SJSA1 (cell line): ENCODE data around the gene ACOT8. TPM values are rescaled to one million over a fixed set of nuclear protein-coding genes. Genes with fewer than 3 reads are reported as not detected.
"Not testable (repeated sequence)": the region's sequence is repeated elsewhere in the genome, so short reads cannot be mapped to it uniquely, and the experiment has no call there.

Source experiments
- DNase-seq, 2 experiments: peaks; one replicate each; pipeline ENCODE4 v3.0.0-alpha.2; 2015 to 2020; ENCODE audit warnings: low spot score in 2 of 2, low read depth in 1 of 2
- H3K27ac ChIP-seq: fragments of 250-450 bp; sonication (Bioruptor Pico); 2 replicates; pipeline ENCODE4 v1.5.1; 2020; ENCODE audit warnings: mild to moderate bottlenecking, moderate library complexity
- H3K27me3 ChIP-seq: fragments of 250-450 bp; sonication (Bioruptor Pico); replicated peaks from 2 replicates; pipeline ENCODE4 v1.5.1; 2020; ENCODE audit warnings: mild to moderate bottlenecking, moderate library complexity
- H3K36me3 ChIP-seq: fragments of 250-450 bp; sonication (Bioruptor Pico); 2 replicates; pipeline ENCODE4 v1.5.1; 2020; ENCODE audit warnings: mild to moderate bottlenecking
- H3K4me1 ChIP-seq: fragments of 250-450 bp; sonication (Bioruptor Pico); replicated peaks from 2 replicates; pipeline ENCODE4 v1.6.1; 2021; ENCODE audit warnings: mild to moderate bottlenecking
- H3K4me3 ChIP-seq: fragments of 250-450 bp; sonication (Bioruptor Pico); 2 replicates; pipeline ENCODE4 v1.5.1; 2020; ENCODE audit warnings: mild to moderate bottlenecking
- H3K9me3 ChIP-seq: fragments of 250-450 bp; sonication (Bioruptor Pico); replicated peaks from 2 replicates; pipeline ENCODE4 v1.5.1; 2020; ENCODE audit warnings: mild to moderate bottlenecking
- total RNA-seq: library from RNA; depleted of rRNA; stranded (reverse); fragments of >200 nt; shearing (Covaris generic); gene quantifications from 2 replicates; pipeline ENCODE4 v1.2.3, GENCODE V29; 2014

The ACOT8 gene
- total RNA-seq, 1 experiment from 2014 or later, result 41.8 TPM

- DNase-seq, result no peak
- Histone ChIP-seq H3K27ac (no peak overlapping the region), H3K9me3 (no peaks in the 10 kb centered on the region), H3K36me3 (peaks cover 30% of the 10 kb centered on the region), H3K4me1 (peaks cover 26% of the 10 kb centered on the region), H3K27me3 (no peaks in the 10 kb centered on the region), H3K4me3 (no peak overlapping the region)
These were observed 21.4 kb downstream of the ACOT8 start for GRCh38 chr20:45835825-45836224.

DNA sequence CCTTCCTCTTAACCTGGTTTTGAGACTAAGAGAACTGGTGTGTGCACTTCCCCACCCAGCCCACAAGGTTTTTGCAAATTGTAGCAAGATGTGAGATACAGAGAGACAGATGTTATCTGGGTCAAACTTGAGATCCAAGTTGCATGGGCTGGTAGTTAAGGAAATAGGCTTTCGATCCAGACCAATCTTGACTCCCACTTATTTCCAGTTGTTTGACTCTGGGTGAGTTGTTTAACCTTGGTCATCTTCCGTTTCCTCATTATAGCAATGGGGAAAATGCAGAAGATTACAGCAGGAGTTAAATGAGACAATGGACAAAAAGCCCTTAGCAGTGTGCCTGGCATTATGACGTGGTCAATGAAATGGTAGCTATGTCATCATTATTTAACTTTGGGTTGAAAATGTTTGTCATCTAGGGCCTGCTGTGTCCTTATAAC, 21.8 kb downstream of the ACOT8 start:
- Histone ChIP-seq H3K27me3 (no peaks in the 10 kb centered on the region), H3K36me3 (peaks cover 27% of the 10 kb centered on the region), H3K27ac (no peak overlapping the region), H3K4me1 (peaks cover 26% of the 10 kb centered on the region), H3K4me3 (no peak overlapping the region), H3K9me3 (no peaks in the 10 kb centered on the region)
- DNase-seq, result no peak

GRCh38 chr20:45834797-45835161, 22.4 kb downstream of the ACOT8 start:
- no peak overlapping the region for H3K4me3 ChIP-seq
- H3K27ac ChIP-seq, result no peak overlapping the region
- H3K36me3 ChIP-seq, result peaks cover 27% of the 10 kb centered on the region
- H3K9me3 ChIP-seq, result no peaks in the 10 kb centered on the region
- no peaks in the 10 kb centered on the region for H3K27me3 ChIP-seq
- DNase-seq, result no peak
- peaks cover 26% of the 10 kb centered on the region for H3K4me1 ChIP-seq

- H3K9me3 ChIP-seq, result no peaks in the 10 kb centered on the region
- peak overlapping the region; percentile 61 for H3K4me3 ChIP-seq
- no peaks in the 10 kb centered on the region for H3K27me3 ChIP-seq
- DNase-seq, result peak; percentile 68 to 91
- H3K27ac ChIP-seq, result peak overlapping the region; percentile 39; the same call in 1 of the 2 replicates
- peaks cover 26% of the 10 kb centered on the region for H3K4me1 ChIP-seq
- peaks cover 27% of the 10 kb centered on the region for H3K36me3 ChIP-seq
These were observed 23.1 kb downstream of the ACOT8 start for GRCh38 chr20:45833883-45834796.

DNA sequence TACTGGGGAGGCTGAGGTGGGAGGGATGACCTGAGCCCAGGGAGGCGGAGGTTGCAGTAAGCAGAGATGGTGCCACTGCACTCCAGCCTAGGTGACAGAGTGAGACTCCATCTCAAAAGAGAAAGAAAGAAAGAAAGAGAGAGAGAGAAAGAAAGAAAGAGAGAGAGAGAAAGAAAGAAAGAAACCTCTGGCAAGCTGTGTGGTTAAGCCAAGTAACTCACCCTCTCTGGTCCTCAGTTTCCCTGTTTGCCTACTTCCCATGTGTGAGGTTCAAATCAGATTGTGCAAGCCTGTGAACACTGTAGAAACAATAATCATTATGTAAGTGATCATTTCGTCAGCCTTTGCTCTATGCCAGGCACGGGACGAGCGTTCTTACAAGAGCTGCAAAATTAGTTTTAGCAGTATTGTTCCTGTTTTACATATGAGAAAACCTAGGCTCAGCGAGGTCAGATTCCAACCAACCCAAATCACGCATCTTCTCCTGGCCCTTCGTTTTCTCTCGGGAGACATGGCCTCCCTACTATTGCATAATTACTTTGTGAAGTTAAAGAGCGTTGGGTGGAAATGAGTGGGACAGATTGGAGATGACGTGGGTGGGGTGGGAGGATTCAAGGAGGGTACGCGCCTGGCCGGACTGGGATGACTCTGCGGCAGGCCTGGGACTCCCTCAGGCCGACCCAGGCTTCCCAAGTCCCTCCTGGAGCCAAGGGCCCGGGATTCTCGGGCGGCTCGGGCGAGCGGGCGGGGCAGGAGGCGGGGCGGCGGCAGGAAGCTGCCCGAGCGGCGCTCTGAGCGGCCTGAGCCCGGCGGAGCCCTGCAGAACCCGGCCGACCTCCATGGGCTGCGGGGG, 23.9 kb downstream of the ACOT8 start, which contains the start of gene SNX21:
SNX21 (plus strand) TSS at position 770 of the 853 bp plus-strand sequence. CDS start 121 bp downstream, outside the sequence.
- Histone ChIP-seq H3K4me1 (peaks cover 26% of the 10 kb centered on the region), H3K9me3 (no peaks in the 10 kb centered on the region), H3K27me3 (no peaks in the 10 kb centered on the region), H3K36me3 (peaks cover 19% of the 10 kb centered on the region), H3K27ac (peak within 1 kb of the TSS; percentile 39), H3K4me3 (peak within 1 kb of the TSS; percentile 61)
- DNase-seq, result peak; percentile 85 to 89

DNA sequence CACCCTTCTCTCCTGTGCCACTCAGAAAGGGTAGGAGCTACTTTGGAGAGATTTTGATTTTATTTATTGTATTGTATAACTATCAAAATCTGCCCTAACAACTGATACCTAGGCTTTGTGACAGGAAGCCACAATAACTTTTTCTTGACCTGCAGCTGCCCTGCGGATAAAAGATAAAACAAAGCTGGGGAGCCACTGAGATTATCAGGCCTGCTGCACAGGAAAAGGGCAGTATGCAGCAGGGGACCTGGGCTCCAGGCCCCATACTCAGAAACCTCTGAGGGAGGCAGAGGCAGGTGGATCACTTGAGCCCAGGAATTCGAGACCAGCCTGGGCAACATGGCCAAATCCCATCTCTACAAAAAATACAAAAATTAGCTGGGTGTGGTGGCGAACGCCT, 24.6 kb downstream of the ACOT8 start:
- DNase-seq, result no peak
- no peaks in the 10 kb centered on the region for H3K27me3 ChIP-seq
- no peaks in the 10 kb centered on the region for H3K9me3 ChIP-seq
- H3K4me1 ChIP-seq, result peaks cover 26% of the 10 kb centered on the region
- H3K27ac ChIP-seq, result no peak overlapping the region
- no peak overlapping the region for H3K4me3 ChIP-seq
- H3K36me3 ChIP-seq, result peaks cover 17% of the 10 kb centered on the region

GRCh38 chr20:45829673-45830106, 27.5 kb downstream of the ACOT8 start:
- H3K27ac ChIP-seq, H3K9me3 ChIP-seq, H3K27me3 ChIP-seq, H3K4me3 ChIP-seq, DNase-seq, H3K36me3 ChIP-seq: not testable (repeated sequence)
- peaks cover 15% of the 10 kb centered on the region for H3K4me1 ChIP-seq

- no peaks in the 10 kb centered on the region for H3K9me3 ChIP-seq
- H3K4me3 ChIP-seq, result no peak overlapping the region
- no peak for DNase-seq
- H3K4me1 ChIP-seq, result peaks cover 7% of the 10 kb centered on the region
- H3K27ac ChIP-seq, result no peak overlapping the region
- no peaks in the 10 kb centered on the region for H3K36me3 ChIP-seq
- peaks cover 6% of the 10 kb centered on the region; the same call in 1 of the 2 replicates for H3K27me3 ChIP-seq
These were observed 28.6 kb downstream of the ACOT8 start for GRCh38 chr20:45828589-45828988.

DNA sequence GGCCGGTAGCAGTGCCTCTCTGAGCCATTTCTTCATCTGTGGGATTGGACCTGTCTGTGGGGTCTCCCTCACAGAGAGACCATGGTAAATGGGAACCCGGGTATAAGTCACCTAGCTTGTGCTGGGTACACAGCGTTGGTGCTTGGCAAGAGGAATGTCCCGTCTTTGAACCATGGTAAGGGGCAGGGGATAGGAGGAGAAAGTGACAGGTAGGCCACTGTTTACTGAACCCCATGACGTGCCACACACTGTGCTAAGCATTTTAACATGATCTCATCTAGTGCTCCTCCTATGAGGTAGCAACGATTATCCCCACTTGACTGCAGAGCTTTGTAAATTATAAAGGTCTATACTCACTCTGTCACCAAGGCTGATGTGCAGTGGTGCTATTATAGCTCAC, 29.5 kb downstream of the ACOT8 start:
- no peak overlapping the region for H3K27ac ChIP-seq
- no peak for DNase-seq
- peaks cover 13% of the 10 kb centered on the region for H3K27me3 ChIP-seq
- no peak overlapping the region for H3K4me3 ChIP-seq
- H3K36me3 ChIP-seq, result no peaks in the 10 kb centered on the region
- peaks cover under 1% of the 10 kb centered on the region; the same call in 1 of the 2 replicates for H3K4me1 ChIP-seq
- H3K9me3 ChIP-seq, result no peaks in the 10 kb centered on the region

DNA sequence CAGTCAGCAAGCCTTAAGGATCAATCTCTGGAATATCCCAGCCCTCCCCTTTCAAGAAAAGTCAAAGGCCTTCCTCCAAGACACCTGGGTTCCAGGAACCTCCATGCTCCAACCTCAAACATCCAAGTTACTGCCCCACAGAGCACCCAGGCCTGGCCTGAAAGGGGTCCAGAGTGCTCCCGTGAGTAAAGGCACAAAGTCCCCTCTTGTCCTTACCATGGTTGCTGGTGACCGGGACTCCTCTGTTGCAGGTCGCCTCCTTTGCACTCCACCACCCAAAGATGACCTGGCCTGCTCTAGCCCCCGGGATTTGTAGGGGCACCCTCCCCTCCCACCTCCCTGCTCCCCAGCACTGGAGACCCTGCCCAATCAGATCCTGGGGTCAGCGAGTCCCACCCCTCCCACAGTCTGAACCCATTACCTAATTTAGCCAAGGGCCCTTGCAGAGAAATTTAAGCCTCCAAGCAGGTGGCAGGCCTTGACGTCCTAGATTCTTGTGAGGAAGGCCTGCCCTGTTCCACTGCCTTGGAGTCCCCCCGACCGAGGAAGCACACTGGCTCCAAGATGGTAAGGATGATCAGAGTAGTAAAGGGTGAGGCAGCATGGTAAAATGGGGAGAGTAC, 30.1 kb downstream of the ACOT8 start, which contains the start of gene TNNC2:
TNNC2 (minus strand) TSS at position 283 of the 623 bp plus-strand sequence; CDS start at position 219, 64 bp downstream.
- H3K9me3 ChIP-seq, result no peaks in the 10 kb centered on the region
- H3K27me3 ChIP-seq, result peaks cover 13% of the 10 kb centered on the region
- no peak within 1 kb of the TSS for H3K4me3 ChIP-seq
- no peak for DNase-seq
- H3K36me3 ChIP-seq, result no peaks in the 10 kb centered on the region
- H3K27ac ChIP-seq, result no peak within 1 kb of the TSS
- 0 out of 2 replicates have a peak, but pooled peaks cover 3% of the 10 kb centered on the region for H3K4me1 ChIP-seq

GRCh38 chr20:45826381-45827019, 30.7 kb downstream of the ACOT8 start:
- Histone ChIP-seq H3K9me3 (no peaks in the 10 kb centered on the region), H3K4me1 (0 out of 2 replicates have a peak, but pooled peaks cover 3% of the 10 kb centered on the region), H3K36me3 (no peaks in the 10 kb centered on the region), H3K4me3 (no peak overlapping the region), H3K27ac (no peak overlapping the region), H3K27me3 (peaks cover 13% of the 10 kb centered on the region)
- DNase-seq, result no peak

- Histone ChIP-seq H3K4me1 (0 out of 2 replicates have a peak, but pooled peaks cover 3% of the 10 kb centered on the region), H3K4me3 (no peak overlapping the region), H3K27ac (no peak overlapping the region), H3K9me3 (no peaks in the 10 kb centered on the region), H3K36me3 (no peaks in the 10 kb centered on the region), H3K27me3 (peaks cover 13% of the 10 kb centered on the region)
- DNase-seq, result no peak
These were observed 33.0 kb downstream of the ACOT8 start for GRCh38 chr20:45823949-45824835.
